ENCODE measurements around the gene AFF4. TPM values are rescaled to one million over a fixed set of nuclear protein-coding genes. Genes with fewer than 3 reads are reported as not detected.
A peak's percentile ranks its signal among the peaks of the same experiment; 100 is the strongest.

The AFF4 gene
- total RNA-seq, 1 donor from 2014 or later: 119 TPM

GRCh38 chr5:132877466-132877865 lies 86.0 kb downstream of the AFF4 start:
- Mint-ChIP-seq H3K27ac (peak overlapping the region; percentile 88), H3K4me1 (peaks cover 8% of the 10 kb centered on the region), H3K4me3 (no peak overlapping the region), H3K9me3 (no peaks in the 10 kb centered on the region), H3K27me3 (ENCODE audit: low read depth) (no peaks in the 10 kb centered on the region), H3K36me3 (peaks cover 19% of the 10 kb centered on the region)
- TF ChIP-seq, protein P1, sequence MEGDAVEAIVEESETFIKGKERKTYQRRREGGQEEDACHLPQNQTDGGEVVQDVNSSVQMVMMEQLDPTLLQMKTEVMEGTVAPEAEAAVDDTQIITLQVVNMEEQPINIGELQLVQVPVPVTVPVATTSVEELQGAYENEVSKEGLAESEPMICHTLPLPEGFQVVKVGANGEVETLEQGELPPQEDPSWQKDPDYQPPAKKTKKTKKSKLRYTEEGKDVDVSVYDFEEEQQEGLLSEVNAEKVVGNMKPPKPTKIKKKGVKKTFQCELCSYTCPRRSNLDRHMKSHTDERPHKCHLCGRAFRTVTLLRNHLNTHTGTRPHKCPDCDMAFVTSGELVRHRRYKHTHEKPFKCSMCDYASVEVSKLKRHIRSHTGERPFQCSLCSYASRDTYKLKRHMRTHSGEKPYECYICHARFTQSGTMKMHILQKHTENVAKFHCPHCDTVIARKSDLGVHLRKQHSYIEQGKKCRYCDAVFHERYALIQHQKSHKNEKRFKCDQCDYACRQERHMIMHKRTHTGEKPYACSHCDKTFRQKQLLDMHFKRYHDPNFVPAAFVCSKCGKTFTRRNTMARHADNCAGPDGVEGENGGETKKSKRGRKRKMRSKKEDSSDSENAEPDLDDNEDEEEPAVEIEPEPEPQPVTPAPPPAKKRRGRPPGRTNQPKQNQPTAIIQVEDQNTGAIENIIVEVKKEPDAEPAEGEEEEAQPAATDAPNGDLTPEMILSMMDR (IDR thresholded peaks at IDR 0.05; ENCODE audit: unreplicated experiment): no peak
- DNase-seq (ENCODE audit: low spot score in 2 of 2, unreplicated experiment in 2 of 2): no peak

- Mint-ChIP-seq H3K4me3 (no peak overlapping the region), H3K27me3 (ENCODE audit: low read depth) (no peaks in the 10 kb centered on the region), H3K36me3 (peaks cover 19% of the 10 kb centered on the region), H3K27ac (no peak overlapping the region), H3K4me1 (peaks cover 8% of the 10 kb centered on the region), H3K9me3 (no peaks in the 10 kb centered on the region)
- TF ChIP-seq, protein P1 (IDR thresholded peaks at IDR 0.05; ENCODE audit: unreplicated experiment): no peak
- no peak for DNase-seq (ENCODE audit: low spot score in 2 of 2, unreplicated experiment in 2 of 2)
These were observed 87.2 kb downstream of the AFF4 start for GRCh38 chr5:132876020-132876759.

DNA sequence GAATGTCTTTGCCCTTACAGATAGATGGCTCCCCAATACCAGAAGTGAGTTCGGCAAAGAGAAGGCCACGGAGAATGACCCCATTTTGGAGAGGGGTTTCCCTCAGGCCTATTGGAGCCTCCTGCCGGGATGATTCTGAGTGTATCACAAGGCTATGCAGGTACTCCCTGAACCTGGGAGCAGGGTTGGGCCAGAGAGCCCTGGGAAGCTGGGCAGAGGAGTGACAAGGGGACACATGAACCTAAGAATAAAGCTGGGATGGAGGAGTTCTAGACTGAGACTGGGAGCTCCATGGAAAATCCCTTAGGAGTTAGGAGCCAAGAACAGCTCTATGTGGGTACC lies 89.5 kb downstream of the AFF4 start:
- Mint-ChIP-seq H3K27me3 (ENCODE audit: low read depth) (no peaks in the 10 kb centered on the region), H3K9me3 (no peaks in the 10 kb centered on the region), H3K4me1 (peaks cover 8% of the 10 kb centered on the region), H3K27ac (no peak overlapping the region), H3K4me3 (no peak overlapping the region), H3K36me3 (peaks cover 10% of the 10 kb centered on the region)
- TF ChIP-seq, protein P1 (IDR thresholded peaks at IDR 0.05; ENCODE audit: unreplicated experiment): no peak
- no peak for DNase-seq (ENCODE audit: low spot score in 2 of 2, unreplicated experiment in 2 of 2)

DNA sequence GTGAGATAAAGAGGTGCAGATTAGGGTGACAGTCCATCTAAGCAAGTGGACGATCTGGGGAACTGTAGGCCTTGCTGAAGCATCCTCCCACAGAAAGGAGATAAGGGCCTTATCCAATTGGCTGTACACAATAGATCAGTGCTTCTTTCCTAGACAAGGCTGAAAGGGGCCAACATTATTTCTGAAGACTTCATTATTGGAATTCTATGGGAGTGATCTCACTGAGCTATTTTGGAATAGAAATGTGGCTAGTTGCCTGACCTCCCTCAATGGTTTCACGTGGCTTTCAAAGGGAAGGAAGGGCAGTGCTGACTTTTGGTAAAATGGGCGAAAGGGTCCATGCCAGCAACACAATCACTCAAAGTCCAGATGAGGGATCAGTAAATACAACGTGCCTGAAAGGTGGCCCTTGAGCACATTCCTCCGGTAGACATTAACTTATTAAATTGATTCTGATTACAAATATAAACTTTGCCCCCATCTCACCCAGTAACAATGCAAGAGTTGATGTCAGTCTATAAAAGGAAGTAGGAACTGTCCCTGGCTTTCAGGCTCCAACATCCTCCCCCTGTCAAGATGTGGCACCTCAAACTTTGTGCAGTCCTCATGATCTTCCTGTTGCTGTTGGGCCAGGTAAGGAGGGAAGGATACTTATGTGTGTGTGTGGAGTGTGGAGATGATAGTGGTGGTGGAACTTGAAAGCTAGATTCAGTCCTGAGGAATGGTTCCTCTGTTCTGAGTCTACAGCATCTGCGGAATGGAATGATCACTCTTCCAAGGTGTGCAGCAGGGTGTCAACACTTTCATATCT lies 90.1 kb downstream of the AFF4 start, which contains the start of gene LEAP2:
Gene LEAP2, plus strand, starts transcription at position 550 of the 811 bp plus-strand sequence. Its CDS starts 27 bp downstream, at position 577.
- no peaks in the 10 kb centered on the region for H3K9me3 Mint-ChIP-seq
- H3K4me3 Mint-ChIP-seq: no peak within 1 kb of the TSS
- peaks cover 10% of the 10 kb centered on the region for H3K4me1 Mint-ChIP-seq
- TF ChIP-seq, protein P1 (IDR thresholded peaks at IDR 0.05; ENCODE audit: unreplicated experiment): no peak
- H3K36me3 Mint-ChIP-seq: peaks cover 9% of the 10 kb centered on the region
- peak within 1 kb of the TSS; percentile 4 for H3K27ac Mint-ChIP-seq
- no peaks in the 10 kb centered on the region for H3K27me3 Mint-ChIP-seq (ENCODE audit: low read depth)
- DNase-seq (ENCODE audit: low spot score in 2 of 2, unreplicated experiment in 2 of 2): no peak

- DNase-seq (ENCODE audit: low spot score in 2 of 2, unreplicated experiment in 2 of 2): no peak
- Mint-ChIP-seq H3K36me3 (peaks cover 6% of the 10 kb centered on the region), H3K27ac (peak overlapping the region; percentile 4), H3K4me1 (peaks cover 4% of the 10 kb centered on the region), H3K4me3 (no peak overlapping the region), H3K9me3 (no peaks in the 10 kb centered on the region), H3K27me3 (ENCODE audit: low read depth) (no peaks in the 10 kb centered on the region)
- TF ChIP-seq, protein P1 (IDR thresholded peaks at IDR 0.05; ENCODE audit: unreplicated experiment): no peak
These were observed 90.7 kb downstream of the AFF4 start for GRCh38 chr5:132872788-132873118.

All from mesothelial cell of epicardium (in vitro differentiated cells).